BJ (cell line): ENCODE results near the gene MTR. TPM values are rescaled to one million over a fixed set of nuclear protein-coding genes. Genes with fewer than 3 reads are reported as not detected.

Experiments
- CTCF ChIA-PET: fragments of 350-600 bp; formaldehyde crosslinking; extraction: SDS; loops from one replicate; lab custom pipeline; 2021; ENCODE audit warnings: antibody characterized with exemption, inconsistent platforms; lab: Yijun Ruan, JAX
- POLR2A ChIA-PET: fragments of 300-600 bp; sonication (Branson Sonifier 250); formaldehyde crosslinking; extraction: SDS; loops from one replicate; lab custom pipeline; 2021; ENCODE audit warnings: antibody characterized with exemption; lab: Charles Lee
- DNase-seq: peaks from one replicate; pipeline ENCODE4 v3.0.0-alpha.2; 2011; ENCODE audit warnings: low read depth
- H3K27me3 ChIP-seq: 2 replicates; pipeline ENCODE4 v1.6.0; 2011; ENCODE audit warnings: low read length; ENCODE audit not compliant: control insufficient read depth, insufficient read depth
- H3K36me3 ChIP-seq: 2 replicates; pipeline ENCODE4 v1.5.1; 2011; ENCODE audit warnings: low read length; ENCODE audit not compliant: control insufficient read depth, insufficient read depth
- H3K4me3 ChIP-seq: 2 replicates; pipeline ENCODE4 v1.5.1; 2011; ENCODE audit warnings: low read depth, mild to moderate bottlenecking, control low read depth, low read length
- polyA plus RNA-seq: library from polyadenylated mRNA; depleted of rRNA; stranded (reverse); fragments of >200 nt; gene quantifications from 2 replicates; pipeline ENCODE4 v1.2.3, GENCODE V29; 2011
- TF ChIP-seq, protein P1 (sequence below): IDR thresholded peaks from 2 replicates; pipeline ENCODE4 v1.5.1; 2011; ENCODE audit warnings: low read depth, mild to moderate bottlenecking, control low read depth, inconsistent platforms, low read length, moderate library complexity; ENCODE audit not compliant: insufficient read depth

The MTR gene
- polyA plus RNA-seq, 1 experiment: 5.3 TPM

DNA sequence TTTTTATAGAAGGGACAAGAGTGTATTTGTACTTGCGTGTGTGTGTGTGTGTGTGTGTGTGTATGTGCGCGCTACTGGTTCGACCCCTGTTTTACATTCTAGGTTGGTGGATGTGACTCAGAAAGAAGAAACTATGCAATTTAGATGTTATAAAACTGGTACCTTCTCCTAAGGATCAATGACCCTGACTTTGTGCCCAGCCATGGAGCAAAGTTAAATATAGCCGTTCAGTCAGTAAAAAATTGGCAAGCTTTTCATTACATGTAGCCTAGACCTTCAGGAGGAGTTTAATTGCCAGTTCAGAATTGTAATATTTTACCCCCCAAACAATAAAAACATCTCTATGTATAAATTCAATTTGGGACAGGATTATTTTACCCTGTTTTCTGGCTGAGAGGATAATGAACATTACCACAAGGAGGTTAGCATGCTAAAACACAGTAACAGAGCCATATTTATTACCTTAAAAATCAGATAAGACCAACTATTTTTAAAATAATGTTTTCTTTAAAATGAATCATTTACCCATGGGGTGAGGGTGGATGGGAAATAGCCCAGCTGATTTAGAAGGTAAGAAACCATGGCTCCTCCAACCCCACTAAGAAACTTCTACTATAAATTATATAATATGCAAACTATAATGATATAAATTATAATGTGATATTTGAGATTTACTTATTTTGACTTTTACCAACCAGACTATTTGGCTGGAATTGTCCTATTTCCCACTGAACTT, 33.5 kb upstream of the MTR start:
- Histone ChIP-seq H3K4me3 (no peak overlapping the region), H3K36me3 (no peaks in the 10 kb centered on the region), H3K27me3 (no peaks in the 10 kb centered on the region; the same call in 1 of the 2 replicates)
- POLR2A ChIA-PET: no interaction called here
- TF ChIP-seq, protein P1, sequence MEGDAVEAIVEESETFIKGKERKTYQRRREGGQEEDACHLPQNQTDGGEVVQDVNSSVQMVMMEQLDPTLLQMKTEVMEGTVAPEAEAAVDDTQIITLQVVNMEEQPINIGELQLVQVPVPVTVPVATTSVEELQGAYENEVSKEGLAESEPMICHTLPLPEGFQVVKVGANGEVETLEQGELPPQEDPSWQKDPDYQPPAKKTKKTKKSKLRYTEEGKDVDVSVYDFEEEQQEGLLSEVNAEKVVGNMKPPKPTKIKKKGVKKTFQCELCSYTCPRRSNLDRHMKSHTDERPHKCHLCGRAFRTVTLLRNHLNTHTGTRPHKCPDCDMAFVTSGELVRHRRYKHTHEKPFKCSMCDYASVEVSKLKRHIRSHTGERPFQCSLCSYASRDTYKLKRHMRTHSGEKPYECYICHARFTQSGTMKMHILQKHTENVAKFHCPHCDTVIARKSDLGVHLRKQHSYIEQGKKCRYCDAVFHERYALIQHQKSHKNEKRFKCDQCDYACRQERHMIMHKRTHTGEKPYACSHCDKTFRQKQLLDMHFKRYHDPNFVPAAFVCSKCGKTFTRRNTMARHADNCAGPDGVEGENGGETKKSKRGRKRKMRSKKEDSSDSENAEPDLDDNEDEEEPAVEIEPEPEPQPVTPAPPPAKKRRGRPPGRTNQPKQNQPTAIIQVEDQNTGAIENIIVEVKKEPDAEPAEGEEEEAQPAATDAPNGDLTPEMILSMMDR: no peak
- DNase-seq: no peak
- CTCF ChIA-PET: interaction anchor here (1.0 to 2.3 kb wide), 3 partner anchors 10 to 110 kb away, joined by 4 to 9 read pairs (median 4); no protein-coding TSS in a partner anchor

DNA sequence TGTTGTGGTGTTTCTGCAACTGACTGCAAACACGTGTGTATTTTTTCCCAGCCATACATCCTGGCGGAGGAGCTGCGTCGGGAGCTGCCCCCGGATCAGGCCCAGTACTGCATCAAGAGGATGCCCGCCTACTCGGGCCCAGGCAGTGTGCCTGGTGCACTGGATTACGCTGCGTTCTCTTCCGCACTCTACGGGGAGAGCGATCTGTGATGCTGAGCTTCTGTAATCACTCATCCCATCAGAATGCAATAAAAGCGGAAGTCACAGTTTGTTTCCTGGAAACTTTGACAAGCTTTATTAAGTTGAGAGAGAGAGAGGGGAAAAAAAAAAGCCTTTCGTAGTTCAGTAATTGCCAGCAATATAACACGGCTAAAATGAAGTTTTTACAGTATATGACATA, 32.7 kb upstream of the MTR start:
- Histone ChIP-seq H3K36me3 (no peaks in the 10 kb centered on the region), H3K4me3 (no peak overlapping the region), H3K27me3 (no peaks in the 10 kb centered on the region; the same call in 1 of the 2 replicates)
- TF ChIP-seq, protein P1: no peak
- POLR2A ChIA-PET: no interaction called here
- DNase-seq: no peak
- CTCF ChIA-PET: interaction anchor here (1.0 to 2.3 kb wide), 3 partner anchors 9 to 109 kb away, joined by 4 to 9 read pairs (median 4); no protein-coding TSS in a partner anchor

GRCh38 chr1:236765831-236766230, 29.3 kb upstream of the MTR start:
- H3K27me3 ChIP-seq: no peaks in the 10 kb centered on the region; the same call in 1 of the 2 replicates
- TF ChIP-seq, protein P1: no peak
- ChIA-PET CTCF (interaction anchor here (0.7 to 0.8 kb wide), 2 partner anchors 104 to 111 kb away, joined by 3 read pairs; no protein-coding TSS in a partner anchor), POLR2A (no interaction called here)
- no peaks in the 10 kb centered on the region for H3K36me3 ChIP-seq
- H3K4me3 ChIP-seq: no peak overlapping the region
- DNase-seq: no peak

DNA sequence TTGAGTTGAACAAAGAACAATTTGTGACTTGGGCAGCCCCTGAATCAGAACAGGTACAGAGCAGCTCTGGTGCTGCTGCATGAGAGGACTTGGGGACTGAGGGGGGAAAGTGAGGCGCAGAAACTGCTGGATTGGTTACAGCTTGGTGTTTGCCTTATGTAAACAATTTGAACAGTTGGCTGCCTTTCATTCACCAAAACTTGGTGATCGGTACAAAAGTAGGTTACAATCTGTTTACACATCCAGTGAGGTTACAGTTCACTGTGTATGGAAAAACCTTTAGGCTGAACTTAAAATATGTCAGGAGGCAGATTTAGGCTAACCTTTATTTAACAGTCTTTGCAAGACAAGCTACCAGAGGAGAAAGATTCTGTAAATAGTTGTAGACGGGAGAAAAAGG, 28.6 kb upstream of the MTR start:
- CTCF ChIA-PET: interaction anchor here (1.6 to 2.1 kb wide), 2 partner anchors 80 to 87 kb away, joined by 5 read pairs; partner anchors contain the start of gene ACTN2
- POLR2A ChIA-PET: no interaction called here
- DNase-seq: no peak
- Histone ChIP-seq H3K4me3 (no peak overlapping the region), H3K27me3 (no peaks in the 10 kb centered on the region), H3K36me3 (no peaks in the 10 kb centered on the region)
- TF ChIP-seq, protein P1: no peak

DNA sequence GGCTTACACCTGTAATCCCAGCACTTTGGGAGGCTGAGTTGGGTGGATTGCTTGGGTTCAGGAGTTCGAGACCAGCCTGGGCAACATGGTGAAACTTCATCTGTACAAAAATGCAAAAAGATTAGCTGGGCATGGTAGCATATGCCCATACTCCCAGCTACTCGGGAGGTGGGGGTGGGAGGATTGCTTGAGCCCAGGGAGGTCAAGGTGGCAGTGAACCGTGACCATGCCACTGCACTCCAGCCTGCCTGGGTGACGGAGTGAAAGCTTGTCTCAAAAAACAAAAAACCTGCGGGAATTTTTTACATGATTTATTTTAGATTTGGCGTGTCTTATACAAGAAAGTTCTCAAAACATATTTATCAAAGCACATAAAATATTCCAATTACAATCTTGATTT, 27.8 kb upstream of the MTR start:
- no peak for DNase-seq
- Histone ChIP-seq H3K27me3 (no peaks in the 10 kb centered on the region), H3K4me3 (no peak overlapping the region), H3K36me3 (no peaks in the 10 kb centered on the region)
- TF ChIP-seq, protein P1: no peak
- ChIA-PET POLR2A (interaction anchor here (0.6 kb wide), 1 partner anchor 28 kb away, joined by 3 read pairs; the partner anchor contains the start of gene MTR), CTCF (interaction anchor here (1.6 to 2.4 kb wide), 3 partner anchors 8 to 86 kb away, joined by 5 to 11 read pairs (median 5); partner anchors contain the start of gene ACTN2)
